ENCODE results near the gene KRTAP1-1.

GRCh38 chr17:40992666-40993065 lies 48.6 kb downstream of the KRTAP1-1 start:
- no peak for TF ChIP-seq POLR2AphosphoS5 (IDR thresholded peaks at IDR 0.05; ENCODE audit: low read depth, low read length)
- no peak for TF ChIP-seq PAX5 (IDR thresholded peaks at IDR 0.05; ENCODE audit: insufficient read depth, low read length, severe bottlenecking)
- TF ChIP-seq POLR2A (IDR thresholded peaks at IDR 0.05; ENCODE audit: low read depth, low read length): no peak
- TF ChIP-seq SPI1 (IDR thresholded peaks at IDR 0.05; ENCODE audit: low read depth, low read length): no peak
- TF ChIP-seq POU2F2 (IDR thresholded peaks at IDR 0.05; ENCODE audit: low read depth, low read length): no peak
- no peak for TF ChIP-seq TAF1 (IDR thresholded peaks at IDR 0.05; ENCODE audit: low read depth, low read length)

All from GM12891 (cell line).